DMS 273 (cell line): ENCODE measurements around the gene LILRA6.

Experiments
- DNase-seq: peaks from one replicate; lab custom pipeline; 2025; ENCODE audit not compliant: unreplicated experiment; lab: John Stamatoyannopoulos, UW

LILRA6 gene

GRCh38 chr19:54188215-54188871 is 54.2 kb downstream of the LILRA6 start:
- DNase-seq, result peak; percentile 40

- no peak for DNase-seq
Observed at GRCh38 chr19:54186934-54187381, 55.6 kb downstream of the LILRA6 start.
